ENCODE data around the gene NFKBIA.
"Not testable (repeated sequence)": the region's sequence is repeated elsewhere in the genome, so short reads cannot be mapped to it uniquely, and the experiment has no call there.

Gene NFKBIA
- total RNA-seq = 147 to 997 (median 581) reads per million in 3 experiments

DNA sequence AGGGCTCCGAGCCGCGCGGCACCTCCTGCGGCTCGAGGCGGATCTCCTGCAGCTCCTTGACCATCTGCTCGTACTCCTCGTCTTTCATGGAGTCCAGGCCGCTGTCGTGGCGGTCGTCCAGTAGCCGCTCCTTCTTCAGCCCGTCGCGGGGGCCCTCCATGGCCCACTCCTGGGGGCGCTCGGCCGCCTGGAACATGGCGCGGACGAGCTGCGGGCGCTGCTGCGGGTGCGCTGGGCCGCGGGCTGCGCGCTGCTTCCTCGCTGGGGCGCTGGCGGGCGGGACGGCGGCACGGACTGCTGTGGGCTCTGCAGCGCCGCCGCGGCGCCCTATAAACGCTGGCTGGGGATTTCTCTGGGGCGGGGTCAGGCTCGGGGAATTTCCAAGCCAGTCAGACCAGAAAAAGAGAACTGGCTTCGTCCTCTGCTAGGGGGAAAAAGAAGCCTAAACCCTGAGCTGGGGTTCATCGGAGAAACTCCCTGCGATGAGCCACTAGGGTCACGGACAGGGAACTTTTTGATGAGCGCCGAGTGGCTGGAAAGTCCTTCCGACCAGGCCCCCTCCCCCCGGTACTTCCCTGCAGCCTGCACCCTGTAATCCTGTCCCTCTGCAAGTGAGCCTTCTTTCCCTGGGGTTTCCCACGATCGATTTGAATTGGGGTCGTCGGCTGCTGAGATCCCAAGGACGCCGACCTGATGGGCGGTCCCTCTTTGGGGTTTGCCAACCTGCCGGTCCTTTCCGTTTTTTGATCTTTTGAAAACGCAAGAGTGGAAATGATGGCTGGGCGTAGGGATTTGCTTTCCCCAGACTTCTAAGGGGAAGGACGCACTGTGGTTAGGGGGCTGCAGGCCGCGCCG lies at the start of gene NFKBIA:
Gene NFKBIA (minus strand): TSS at position 301 of the 855 bp plus-strand sequence. CDS start 105 bp downstream, at position 196.
- DNase-seq = peak; percentile 96

- no peak for DNase-seq
Measured at GRCh38 chr14:35446450-35446849, 41.9 kb upstream of the NFKBIA start.

DNA sequence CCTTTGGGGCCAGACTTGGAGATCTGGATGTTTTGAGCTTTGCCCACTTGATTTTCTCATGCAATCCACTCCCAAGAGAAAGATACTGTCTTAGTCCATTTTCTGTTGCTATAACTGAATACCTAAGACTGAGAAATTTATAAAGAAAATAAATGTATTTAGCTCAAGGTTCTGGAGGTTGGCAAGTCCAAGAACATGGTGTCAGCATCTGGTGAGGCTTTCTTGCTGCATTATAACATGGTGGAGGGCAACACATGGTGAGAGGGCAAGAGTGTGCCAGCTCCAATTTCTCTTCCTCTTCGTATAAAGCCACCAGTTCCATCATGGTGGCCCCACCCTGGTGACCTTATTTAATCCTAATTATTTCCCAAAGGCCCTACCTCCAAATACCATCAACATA lies 39.6 kb upstream of the NFKBIA start:
- no peak for DNase-seq

DNA sequence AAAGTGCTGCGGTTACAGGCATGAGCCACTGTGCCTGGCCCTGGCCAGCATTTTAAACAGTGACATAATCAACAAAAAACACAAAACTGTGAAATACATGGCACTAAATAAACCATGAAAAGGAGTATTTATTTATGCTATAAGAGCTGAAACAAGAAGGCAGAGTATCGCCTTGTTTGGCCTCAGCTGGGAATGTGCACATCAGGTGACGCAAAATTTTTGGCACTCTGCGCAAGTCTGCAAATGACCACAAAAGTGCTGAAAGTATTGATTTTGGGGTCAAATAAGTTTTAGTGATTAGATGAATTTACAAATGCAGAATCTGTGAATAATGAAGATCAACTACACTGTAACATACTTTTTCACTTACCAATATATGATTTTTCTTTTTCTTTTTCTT lies 36.6 kb upstream of the NFKBIA start:
- DNase-seq = no peak

DNA sequence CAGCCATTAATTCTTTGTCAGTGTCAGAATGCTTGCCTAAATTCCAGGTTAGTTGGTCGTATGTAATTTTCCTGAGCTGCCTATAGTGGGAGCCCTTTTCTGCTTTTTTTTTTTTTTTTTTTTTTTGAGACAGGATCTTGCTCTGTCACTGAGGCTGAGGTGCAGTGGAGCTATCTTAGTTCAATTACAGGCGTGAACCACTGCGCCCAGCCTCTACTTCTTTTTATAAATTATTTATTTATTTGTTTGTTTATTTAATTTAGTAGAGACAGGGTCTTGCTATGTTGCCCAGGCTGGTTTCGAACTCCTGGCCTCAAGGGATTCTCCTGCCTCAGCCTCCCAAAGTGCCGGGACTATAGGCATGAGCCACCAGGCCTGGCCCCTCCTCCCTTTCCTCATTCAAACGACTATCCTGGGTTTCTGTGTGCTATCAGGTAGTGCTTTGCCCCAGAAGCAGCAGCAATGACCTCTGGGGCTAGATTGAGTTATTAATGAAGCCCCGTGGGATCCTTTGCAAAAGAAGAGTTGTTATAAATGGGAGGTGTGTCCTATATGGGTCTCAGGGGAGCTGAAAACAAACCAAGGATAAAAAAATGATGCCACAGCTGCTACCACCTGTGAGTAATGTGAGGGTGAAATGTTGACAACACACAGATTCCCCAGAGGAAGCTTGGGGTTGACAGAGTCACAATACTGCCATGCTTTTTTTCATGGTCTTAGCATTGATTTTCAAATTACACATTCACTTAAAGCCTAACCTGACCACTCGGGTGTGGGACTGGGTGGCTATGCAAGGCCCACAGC lies 34.6 kb upstream of the NFKBIA start:
- no peak for DNase-seq

- DNase-seq = not testable (repeated sequence)
Measured at GRCh38 chr14:35438492-35438891, 33.9 kb upstream of the NFKBIA start.

GRCh38 chr14:35435177-35435576 lies 30.6 kb upstream of the NFKBIA start:
- DNase-seq = no peak

DNA sequence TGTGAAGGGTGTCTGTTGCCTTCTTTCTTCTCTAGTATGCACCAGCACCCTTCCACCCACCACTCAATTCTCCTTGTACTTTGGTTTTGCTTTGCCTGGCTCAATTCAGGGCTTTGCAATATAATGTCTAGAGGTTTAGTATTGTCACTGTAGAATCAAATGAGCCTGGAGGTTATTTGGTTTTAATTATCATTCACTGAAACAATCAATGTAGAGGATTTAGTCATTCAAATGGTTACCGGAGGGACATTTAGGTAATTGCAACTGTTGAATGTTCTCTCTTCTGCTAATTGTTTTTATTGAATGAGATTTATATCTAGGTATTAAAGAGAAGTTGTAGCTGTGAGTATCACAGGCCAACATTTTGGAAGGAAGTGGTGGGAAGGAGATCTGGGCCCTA lies 29.3 kb upstream of the NFKBIA start:
- no peak for DNase-seq

- DNase-seq = no peak
Measured at GRCh38 chr14:35430459-35431199, 26.1 kb upstream of the NFKBIA start.

DNA sequence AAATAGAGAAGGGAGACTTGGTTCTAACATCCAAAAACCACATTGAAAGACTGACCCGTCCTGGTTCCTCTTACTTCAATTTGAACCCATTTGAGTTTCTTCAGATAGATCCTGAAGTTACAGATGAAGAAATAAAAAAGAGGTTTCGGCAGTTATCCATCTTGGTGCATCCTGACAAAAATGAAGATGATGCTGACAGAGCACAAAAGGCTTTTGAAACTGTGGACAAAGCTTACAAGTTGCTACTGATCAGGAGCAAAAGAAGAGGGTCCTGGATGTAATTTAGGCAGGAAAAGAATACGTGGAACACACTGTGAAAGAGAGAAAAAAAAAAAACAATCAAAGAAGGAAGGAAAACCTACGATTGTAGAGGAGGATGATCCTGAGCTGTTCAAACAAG lies 25.4 kb upstream of the NFKBIA start:
- no peak for DNase-seq

DNA sequence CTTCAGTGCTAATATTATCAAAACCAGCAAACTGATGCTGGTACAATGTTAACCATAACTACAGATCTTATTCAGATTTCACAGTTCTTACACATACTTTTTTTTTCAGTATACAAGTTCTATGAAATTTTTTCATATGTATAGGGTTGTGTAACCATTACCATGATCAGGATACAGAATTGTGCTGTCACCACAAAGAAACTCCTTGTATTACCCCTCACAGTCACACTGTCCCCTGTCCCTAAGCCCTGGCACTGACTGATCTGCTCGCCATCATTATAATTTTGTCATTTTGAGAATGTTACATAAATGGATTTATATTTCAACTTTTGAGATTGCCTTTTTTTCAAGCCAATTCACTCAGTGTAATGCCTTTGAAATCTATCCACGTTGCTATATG lies 21.3 kb upstream of the NFKBIA start:
- DNase-seq = no peak

DNA sequence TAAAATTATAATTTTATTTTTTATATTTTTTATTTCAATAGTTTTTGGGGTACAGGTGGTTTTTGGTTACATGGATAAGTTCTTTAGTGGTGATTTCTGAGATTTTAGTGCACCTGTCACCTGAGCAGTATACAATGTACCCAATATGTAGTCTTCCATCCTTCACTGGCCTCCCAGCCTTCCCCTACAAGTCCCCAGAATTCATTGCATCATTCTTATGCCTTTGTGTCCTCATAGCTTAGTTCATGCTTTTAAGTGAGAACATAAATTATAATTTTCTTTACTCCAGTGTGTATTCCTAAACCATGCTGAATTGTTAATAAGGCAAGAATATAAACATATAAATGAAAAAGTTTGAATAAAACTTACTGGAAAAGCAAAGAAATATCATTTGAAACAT lies 19.1 kb upstream of the NFKBIA start:
- DNase-seq = no peak

- DNase-seq = no peak
Measured at GRCh38 chr14:35420036-35420811, 15.7 kb upstream of the NFKBIA start.

GRCh38 chr14:35419429-35419841 lies 14.9 kb upstream of the NFKBIA start:
- no peak for DNase-seq

GRCh38 chr14:35418093-35418492 lies 13.5 kb upstream of the NFKBIA start:
- DNase-seq = no peak

DNA sequence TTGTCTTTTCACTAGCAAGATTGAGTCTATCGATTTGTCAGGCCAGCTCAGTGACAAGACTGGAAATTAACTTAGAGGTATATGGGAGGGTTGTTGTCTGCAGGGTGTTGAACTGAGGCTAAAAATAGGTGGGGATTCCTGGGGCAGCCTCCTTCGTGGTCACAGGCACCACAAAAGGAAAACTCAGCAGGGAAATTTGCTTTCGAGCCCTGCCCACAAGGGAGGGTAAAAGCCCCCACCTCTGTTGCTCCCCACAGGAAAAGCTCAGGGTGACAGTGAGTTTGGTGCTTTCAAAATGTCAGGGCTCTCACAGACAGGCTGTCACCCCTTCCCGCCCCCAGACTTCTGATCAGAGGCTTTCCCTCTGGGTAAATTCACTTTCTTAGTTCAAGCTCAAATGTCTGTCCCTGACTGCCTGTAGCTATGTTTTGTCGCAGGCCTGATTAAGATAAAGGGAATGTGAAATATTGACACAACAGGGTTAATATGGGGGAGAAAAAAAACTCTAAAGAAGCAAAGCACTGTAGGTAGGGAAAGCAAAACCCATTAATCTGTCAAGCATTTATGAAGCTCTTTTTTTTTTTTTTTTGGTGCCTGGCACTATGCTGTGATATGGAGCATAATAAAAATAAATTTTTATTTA lies 11.7 kb upstream of the NFKBIA start:
- peak; percentile 66 for DNase-seq

DNA sequence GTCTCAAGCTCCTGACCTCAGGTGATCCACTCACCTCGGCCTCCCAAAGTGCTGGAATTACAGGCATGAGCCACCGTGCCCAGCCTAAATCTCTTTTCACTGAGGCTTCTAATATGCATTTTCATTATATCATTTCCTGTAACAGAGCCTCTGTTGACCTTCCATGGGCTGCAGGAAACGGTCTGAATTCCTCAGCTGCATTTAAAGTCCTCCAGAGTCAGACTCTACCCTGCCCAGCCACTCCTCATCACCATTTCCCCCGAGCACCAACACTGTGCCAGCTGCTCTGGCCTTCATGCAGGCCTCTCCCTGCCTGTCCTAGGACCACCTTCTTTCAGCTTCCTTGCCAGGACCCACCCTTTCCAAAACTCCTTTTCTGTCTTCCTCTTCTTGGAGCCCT lies 9.8 kb upstream of the NFKBIA start:
- no peak for DNase-seq

DNA sequence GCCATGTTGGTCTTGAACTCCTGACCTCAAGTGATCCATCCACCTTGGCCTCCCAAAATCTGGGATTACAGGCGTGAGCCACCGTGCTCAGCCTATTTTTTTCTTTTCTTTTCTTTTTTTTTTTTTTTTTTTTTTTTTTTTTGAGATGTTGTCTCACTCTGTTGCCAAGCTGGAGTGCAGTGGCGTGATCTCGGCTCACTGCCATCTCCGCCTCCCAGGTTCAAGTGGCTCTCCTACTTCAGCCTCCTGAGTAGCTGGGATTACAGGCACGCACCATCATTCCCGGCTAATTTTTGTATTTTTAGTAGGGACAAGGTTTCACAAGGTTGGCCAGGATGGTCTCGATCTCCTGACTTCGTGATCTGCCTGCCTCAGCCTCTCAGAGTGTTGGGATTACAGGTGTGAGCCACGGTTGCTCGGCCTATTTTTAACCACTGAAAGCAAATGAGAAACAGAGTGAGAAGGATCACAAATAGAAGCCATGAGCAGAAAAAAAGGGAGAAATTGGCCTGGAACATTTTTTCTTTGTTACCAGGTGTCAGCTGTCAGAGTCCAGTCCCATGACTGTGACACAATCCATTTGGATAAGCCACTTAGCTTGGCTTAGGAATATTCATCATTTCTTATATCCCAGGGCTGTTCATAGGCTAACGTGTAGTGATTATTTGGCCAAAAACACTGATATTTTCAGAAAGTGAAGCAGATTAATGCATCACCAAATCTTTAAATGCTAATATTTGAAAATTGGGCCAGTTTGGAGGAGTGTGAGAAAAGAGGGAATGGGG lies 7.9 kb upstream of the NFKBIA start:
- DNase-seq = no peak

- no peak for DNase-seq
Measured at GRCh38 chr14:35410858-35411257, 6.3 kb upstream of the NFKBIA start.

DNA sequence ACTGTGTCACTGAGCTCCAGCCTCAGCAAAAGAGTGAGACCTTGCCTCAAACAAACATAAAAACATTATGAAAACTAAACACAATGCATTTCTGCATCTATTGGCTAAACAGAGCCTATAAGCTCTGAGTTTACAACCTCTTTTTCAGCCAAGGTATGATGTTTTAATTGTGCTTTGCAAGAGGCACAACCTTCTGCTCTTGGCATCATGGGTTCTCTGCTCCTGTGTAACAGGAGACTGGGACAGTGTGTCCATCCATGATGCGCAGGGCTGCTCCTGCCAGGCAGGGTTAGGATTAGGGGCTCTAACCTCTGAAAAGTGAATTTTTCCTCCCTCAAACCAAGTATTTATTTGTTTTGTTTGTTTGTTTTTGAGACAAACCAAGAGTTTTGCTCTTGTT lies 5.0 kb upstream of the NFKBIA start:
- no peak for DNase-seq

DNA sequence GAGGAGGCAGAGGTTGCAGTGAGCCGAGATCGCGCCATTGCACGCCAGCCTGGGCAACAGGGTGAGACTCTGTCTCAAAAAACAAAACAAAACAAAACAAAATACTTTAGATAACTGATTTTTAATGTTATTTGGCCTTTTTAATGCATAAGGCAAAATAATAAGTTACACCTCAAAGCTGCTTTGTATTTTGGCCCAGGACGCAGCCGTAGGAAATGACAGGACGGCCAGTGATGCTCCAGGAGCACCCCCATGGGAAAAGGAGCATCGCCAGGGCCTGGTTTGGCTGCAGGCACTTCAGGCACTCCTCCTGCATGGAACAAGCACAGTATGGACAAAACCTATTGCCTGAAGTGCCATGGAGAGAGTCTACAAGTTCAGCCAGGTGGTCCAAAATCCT lies 3.5 kb upstream of the NFKBIA start:
- no peak for DNase-seq

Measured in central memory CD4-positive, alpha-beta T cell (primary cell).